SKM-1 (cell line): Measurements from ENCODE around the gene KPTN.

Source experiments
- DNase-seq: peaks from one replicate; lab custom pipeline; 2025; ENCODE audit not compliant: unreplicated experiment; lab: John Stamatoyannopoulos, UW

KPTN gene

GRCh38 chr19:47509170-47509847 is 25.3 kb upstream of the KPTN start:
- DNase-seq: no peak

- DNase-seq: no peak
These were observed 24.7 kb upstream of the KPTN start for GRCh38 chr19:47508721-47509120.

- DNase-seq: no peak
These were observed 24.0 kb upstream of the KPTN start for GRCh38 chr19:47507924-47508553.

DNA sequence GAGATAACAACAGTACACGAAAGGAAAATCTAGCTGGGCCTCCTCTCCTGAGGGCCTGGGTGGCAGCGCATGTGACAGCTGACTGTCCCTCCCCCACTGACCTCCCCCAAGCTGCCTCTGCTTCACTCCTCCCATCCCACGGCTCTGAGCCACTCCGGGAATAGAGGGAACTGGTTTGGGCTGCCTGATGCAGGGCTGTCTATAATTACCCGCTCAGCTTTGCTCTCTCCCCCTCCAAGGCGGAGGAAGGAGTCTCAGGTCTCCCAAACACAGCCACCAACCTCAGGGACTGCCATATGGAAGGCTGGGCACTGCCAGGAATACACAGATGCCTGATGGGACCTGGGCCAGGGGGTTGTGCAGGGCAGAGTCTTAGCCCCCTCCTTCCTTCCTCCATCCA is 23.0 kb upstream of the KPTN start:
- no peak for DNase-seq

GRCh38 chr19:47506459-47506858 is 22.4 kb upstream of the KPTN start:
- no peak for DNase-seq

GRCh38 chr19:47505506-47505905 is 21.5 kb upstream of the KPTN start:
- DNase-seq: no peak

GRCh38 chr19:47503826-47504150 is 19.8 kb upstream of the KPTN start:
- DNase-seq: no peak

- no peak for DNase-seq
These were observed 19.3 kb upstream of the KPTN start for GRCh38 chr19:47503130-47503825.

GRCh38 chr19:47499863-47500830 is 16.1 kb upstream of the KPTN start:
- DNase-seq: no peak

- no peak for DNase-seq
These were observed 15.4 kb upstream of the KPTN start for GRCh38 chr19:47499371-47499770.

GRCh38 chr19:47498561-47498960 is 14.5 kb upstream of the KPTN start:
- DNase-seq: no peak

- no peak for DNase-seq
These were observed 14.0 kb upstream of the KPTN start for GRCh38 chr19:47497821-47498520.

GRCh38 chr19:47497050-47497766 is 13.2 kb upstream of the KPTN start:
- no peak for DNase-seq

DNA sequence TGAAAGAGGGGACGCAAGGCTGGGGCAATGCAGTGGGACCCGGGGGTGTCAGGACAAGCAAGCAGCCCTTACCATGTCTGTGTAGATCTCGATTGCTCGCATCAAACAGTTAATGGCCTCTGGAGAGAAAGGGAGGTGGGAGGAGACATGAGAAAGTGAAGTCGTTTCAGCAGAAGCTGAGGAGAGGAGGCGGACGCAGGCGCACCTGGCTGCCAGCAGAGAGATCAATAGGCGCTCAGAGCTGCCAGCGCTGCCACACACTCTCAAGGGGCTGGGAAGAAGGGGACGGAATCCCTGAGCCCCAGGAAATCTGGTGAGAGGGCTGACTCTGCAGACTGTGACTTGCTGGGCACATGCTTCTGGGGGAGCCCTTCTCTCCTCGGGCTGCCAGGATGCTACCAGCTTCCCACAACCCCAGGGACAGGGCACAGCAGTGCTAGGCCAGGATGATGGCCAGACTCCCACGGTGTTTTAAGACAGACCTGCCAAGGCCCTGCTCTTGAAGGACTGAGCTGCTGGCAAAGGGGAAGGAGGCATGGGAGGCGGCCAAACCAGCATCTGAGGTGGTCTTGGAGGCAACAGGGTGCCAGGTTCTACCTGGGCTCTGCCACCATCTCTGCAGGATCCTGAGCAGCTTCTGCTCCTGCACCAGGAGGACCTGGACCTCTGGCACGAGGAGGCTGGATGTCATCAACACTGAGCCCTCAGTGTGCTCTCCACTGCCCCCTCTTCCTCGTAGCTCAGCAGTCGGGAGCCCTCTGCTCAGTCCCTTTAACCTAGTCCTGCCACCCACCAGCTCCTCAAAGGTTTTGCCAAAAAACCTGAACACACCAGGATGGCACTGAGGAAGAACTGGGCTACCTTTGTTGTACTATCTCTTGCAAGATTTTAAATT is 11.7 kb upstream of the KPTN start:
- DNase-seq: no peak

GRCh38 chr19:47494729-47495128 is 10.7 kb upstream of the KPTN start:
- DNase-seq: no peak

DNA sequence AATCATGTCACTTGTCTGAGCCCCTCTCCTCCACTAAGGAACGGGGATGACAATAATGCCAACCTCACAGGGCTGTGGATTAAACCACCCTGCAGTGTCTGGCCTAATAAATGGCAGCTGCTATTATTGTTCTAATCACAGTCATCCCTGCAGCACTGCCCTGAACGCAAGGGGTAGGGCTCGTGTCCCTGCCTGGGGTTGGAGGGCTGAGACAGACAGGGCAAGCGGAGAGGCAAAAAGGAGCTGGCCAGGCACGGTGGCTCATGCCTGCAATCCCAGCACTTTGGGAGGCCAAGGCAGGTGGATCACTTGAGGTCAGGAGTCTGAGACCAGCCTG is 10.2 kb upstream of the KPTN start:
- no peak for DNase-seq

DNA sequence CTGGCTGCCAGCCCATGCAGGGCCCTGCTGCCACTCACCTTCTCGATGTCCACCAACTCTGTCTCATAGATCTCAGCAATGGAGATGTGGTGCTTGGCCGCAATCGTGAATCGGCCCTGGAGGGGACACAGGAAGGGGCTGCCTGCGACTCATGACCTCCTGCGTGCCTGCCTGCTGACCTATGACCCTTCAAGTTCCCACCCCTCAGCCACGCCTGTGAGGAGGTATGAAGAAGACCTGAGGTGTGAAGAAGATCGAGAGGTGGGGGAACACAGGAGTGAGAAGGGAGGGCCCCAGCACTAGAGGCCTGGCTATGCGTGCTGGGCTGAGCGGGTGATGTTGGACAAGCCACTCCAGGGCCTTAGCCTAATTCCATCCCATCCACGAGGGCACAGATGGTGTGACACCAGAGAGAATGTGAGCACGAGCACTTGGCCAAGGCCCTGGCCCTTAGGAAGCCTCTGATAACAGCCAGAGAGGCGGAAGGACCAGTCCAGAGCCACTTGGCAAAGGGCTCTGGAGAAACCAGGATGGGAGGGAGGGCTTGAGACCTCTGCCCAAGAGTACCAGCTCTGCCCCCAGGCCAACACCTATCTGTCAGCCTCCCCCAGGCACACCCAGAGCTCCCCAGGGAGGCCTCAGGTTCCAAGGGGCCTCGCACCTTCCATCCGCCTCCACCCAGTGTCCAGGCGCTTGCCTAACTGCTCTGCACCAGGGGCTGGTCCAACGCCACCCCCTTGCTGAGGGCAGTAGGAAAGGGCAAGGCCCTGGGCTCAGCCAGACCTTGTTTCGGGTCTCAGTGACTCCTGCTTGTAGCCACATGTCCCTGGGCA is 9.6 kb upstream of the KPTN start:
- no peak for DNase-seq
